ENCODE results near the gene RBL2.
"Not testable (repeated sequence)": the region's sequence is repeated elsewhere in the genome, so short reads cannot be mapped to it uniquely, and the experiment has no call there.

The RBL2 gene, protein sequence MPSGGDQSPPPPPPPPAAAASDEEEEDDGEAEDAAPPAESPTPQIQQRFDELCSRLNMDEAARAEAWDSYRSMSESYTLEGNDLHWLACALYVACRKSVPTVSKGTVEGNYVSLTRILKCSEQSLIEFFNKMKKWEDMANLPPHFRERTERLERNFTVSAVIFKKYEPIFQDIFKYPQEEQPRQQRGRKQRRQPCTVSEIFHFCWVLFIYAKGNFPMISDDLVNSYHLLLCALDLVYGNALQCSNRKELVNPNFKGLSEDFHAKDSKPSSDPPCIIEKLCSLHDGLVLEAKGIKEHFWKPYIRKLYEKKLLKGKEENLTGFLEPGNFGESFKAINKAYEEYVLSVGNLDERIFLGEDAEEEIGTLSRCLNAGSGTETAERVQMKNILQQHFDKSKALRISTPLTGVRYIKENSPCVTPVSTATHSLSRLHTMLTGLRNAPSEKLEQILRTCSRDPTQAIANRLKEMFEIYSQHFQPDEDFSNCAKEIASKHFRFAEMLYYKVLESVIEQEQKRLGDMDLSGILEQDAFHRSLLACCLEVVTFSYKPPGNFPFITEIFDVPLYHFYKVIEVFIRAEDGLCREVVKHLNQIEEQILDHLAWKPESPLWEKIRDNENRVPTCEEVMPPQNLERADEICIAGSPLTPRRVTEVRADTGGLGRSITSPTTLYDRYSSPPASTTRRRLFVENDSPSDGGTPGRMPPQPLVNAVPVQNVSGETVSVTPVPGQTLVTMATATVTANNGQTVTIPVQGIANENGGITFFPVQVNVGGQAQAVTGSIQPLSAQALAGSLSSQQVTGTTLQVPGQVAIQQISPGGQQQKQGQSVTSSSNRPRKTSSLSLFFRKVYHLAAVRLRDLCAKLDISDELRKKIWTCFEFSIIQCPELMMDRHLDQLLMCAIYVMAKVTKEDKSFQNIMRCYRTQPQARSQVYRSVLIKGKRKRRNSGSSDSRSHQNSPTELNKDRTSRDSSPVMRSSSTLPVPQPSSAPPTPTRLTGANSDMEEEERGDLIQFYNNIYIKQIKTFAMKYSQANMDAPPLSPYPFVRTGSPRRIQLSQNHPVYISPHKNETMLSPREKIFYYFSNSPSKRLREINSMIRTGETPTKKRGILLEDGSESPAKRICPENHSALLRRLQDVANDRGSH

DNA sequence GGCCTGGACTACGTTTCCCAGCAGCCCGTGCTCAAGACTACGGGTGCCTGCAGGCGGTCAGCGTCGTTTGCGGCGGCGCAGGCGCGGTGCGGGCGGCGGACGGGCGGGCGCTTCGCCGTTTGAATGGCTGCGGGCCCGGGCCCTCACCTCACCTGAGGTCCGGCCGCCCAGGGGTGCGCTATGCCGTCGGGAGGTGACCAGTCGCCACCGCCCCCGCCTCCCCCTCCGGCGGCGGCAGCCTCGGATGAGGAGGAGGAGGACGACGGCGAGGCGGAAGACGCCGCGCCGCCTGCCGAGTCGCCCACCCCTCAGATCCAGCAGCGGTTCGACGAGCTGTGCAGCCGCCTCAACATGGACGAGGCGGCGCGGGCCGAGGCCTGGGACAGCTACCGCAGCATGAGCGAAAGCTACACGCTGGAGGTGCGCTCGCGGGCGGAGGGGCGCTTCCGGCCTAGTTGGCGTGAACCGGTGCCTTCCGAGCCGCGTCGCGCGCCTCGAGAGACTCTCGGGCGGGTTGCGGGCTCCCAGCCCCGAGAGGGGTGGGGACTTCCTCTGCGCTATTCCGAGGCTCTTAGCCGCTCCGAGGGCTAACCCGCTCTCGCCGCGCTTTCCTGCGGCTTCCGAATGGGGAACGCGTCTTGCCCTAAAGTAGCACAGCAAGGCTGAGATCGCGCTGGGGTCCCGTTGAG lies at the start of gene RBL2:
TSS of gene RBL2 (plus strand) at position 95 of the 689 bp plus-strand sequence. CDS start at position 181, 86 bp downstream.
- DNase-seq (ENCODE audit: low spot score), result peak; percentile 79

DNA sequence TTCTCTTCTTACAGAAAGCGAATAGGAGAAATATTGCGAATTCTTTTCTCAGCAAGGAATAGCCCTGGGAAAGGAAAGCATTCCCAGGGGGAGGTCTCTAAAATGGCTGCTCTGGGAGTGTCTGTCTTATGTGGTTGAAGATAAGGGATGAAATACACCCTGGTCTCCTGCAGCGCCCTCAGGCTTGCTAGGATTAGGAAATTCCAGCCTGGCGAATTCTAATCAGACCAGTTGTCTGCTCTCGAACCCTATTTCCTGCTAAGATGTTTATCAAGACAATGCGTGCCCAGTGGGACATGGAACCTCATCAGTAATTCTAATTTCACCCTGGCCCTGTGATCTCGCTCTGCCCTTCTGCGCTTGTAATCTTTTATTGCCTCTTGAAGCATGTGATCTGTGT lies 49.7 kb upstream of the RBL2 start:
- DNase-seq (ENCODE audit: low spot score), result not testable (repeated sequence)

DNA sequence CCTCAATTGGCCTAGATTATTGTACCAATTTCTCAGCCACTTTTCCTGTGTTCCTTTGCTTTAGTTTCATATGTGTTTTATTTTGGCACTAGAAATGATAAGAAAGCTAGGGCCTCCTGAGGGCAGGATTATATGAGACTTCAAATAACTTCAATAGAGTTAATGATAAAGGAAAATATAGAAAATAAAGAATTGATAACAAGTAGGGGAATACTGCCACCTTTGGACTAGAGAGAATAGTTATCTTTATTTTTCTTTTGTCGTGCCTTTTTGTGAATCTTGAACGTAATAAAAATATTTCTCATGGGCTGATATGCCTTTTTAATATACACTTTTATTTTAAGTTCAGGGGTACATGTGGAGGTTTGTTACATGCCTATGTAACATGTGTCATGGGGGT lies 29.3 kb upstream of the RBL2 start:
- no peak for DNase-seq (ENCODE audit: low spot score)

DNA sequence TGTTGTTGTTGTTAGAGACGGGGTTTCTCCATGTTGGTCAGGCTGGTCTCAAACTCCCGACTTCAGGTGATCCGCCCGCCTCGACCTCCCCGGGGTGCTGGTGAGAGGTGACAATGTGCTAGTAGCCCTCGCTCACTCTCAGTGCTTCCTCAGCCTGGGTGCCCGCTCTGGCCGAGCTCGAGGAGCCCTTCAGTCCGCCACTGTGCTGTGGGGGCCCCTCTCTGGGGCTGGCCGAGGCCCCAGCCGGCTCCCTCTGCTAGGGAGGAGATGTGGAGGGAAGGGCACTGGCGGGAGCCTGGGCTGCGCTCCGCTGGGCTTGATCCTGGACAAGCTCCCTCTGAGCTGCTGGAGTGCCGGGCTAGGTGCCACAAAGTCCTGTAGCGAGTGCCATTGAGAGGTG lies 21.7 kb upstream of the RBL2 start:
- no peak for DNase-seq (ENCODE audit: low spot score)

DNA sequence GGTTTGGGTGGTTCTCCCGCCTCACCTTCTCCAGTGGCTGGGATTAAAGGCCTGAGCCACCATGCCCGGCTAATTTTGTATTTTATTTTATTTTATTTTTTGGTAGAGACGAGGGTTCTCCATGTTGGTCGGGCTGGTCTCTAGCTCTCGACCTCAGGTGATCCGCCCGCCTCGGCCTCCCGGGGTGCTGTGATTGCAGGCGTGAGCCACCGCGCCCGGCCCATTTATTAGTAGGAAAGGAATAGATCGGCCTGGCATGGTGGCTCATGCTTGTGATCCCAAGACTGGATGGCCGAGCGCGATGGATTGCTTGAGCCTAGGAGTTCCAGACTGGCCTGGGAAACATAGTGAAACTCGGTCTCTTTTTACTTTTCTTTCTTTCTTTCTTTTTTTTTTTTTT lies 20.4 kb upstream of the RBL2 start:
- DNase-seq (ENCODE audit: low spot score), result no peak

DNA sequence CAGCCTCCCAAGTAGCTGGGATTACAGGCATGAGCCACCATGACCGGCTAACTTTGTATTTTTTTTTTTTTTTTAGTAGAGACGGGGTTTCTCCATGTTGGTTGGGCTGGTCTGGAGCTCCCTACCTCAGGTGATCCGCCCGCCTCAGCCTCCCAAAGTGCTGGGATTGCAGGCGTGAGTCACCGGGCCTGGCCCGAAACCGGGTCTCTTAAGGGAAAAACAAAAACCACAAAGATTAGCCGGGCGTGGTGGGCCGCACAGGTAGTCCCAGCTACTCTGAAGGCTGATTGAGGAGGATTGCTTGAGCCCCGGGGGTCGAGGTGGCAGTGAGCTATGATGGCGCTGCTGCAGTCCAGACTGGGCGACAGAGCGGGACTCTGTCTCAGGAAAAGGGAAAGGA lies 19.9 kb upstream of the RBL2 start:
- no peak for DNase-seq (ENCODE audit: low spot score)

DNA sequence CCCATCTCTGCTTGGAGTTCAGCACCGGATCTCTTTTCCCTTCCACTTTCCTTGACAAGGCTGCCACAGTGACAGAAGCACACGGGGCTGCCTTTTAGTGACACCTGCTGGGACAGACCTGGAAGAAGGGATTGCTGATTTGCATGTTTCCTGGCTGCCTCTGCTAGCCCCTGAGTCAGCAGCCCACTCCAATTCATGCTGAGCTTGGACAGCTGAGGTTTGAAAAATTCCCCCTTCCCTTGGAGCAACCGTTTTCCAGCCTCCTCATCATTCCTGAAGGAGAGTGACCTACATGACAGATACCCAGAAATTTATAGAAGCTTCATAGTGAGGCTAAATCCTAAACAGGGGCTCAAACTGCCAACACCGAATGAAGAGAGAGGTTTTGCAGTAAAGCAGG lies 18.8 kb upstream of the RBL2 start:
- DNase-seq (ENCODE audit: low spot score), result no peak

DNA sequence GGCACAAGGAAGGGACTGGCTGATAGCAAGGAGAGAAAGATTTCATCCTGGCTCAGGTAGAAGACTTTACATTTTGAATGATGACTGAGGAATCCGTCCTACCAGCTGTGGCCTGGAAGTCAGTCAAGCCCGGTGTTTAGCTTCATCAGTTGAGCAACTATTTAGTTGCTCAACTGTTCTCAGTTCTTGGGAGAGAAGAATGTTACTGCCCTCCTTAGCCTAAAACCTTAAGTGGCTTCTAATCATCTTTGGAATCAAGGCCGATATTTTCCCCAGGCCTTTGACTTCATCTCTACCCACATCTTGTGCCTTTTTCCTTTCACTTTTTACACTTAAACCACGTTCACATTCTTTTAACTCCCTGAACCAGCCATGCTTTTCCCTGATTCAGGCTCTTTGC lies 17.3 kb upstream of the RBL2 start:
- no peak for DNase-seq (ENCODE audit: low spot score)

DNA sequence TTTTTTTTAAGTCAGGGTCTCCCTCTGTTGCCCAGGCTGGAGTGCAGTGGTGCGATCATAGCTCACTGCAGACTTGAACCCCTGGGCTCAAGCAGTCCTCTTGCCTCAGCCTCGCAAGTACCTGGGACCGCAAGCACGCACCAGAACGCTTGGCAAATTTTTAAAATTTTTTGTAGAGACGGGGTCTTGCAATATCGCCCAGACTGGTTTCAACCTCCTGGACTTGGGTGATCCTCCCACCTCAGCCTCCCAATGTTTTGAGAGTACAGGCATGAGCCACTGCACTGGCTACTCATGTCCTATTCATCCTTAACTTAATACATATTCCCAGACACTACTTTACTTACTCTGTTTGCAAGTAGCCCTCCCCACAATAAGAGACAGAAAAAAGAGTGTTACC lies 16.3 kb upstream of the RBL2 start:
- DNase-seq (ENCODE audit: low spot score), result no peak

DNA sequence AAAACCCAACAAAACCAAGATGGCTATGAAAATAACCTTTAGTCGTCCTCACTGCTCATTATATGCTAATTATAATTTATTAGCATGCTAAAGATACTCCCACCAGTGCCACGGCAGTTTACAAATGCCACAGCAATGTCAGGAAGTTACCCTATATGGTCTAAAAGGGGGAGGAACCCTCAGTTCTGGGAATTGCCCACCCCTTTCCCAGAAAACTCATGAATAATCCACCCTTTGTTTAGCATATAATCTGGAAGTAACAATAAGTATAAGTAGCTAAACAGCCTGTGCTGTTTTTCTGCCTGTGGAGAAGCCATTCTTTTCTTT lies 14.9 kb upstream of the RBL2 start:
- not testable (repeated sequence) for DNase-seq (ENCODE audit: low spot score)

DNA sequence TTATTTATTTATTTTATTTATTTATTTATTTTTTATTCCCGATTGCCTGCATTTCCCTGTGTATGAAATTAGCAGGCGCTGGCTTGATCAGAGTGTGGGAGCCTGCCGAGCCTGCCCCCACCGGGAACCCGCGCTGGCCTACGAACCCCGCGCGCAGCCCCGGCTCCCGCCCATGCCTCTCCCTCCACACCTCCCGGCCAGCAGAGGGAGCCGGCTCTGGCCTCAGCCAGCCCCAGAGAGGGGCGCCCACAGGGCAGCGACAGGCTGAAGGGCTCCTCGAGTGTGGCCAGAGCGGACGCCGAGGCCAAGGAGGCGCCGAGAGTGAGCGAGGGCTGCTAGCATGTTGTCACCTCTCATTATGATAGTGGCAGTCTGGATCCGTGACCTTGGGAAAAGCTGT lies 13.0 kb upstream of the RBL2 start:
- DNase-seq (ENCODE audit: low spot score), result no peak

DNA sequence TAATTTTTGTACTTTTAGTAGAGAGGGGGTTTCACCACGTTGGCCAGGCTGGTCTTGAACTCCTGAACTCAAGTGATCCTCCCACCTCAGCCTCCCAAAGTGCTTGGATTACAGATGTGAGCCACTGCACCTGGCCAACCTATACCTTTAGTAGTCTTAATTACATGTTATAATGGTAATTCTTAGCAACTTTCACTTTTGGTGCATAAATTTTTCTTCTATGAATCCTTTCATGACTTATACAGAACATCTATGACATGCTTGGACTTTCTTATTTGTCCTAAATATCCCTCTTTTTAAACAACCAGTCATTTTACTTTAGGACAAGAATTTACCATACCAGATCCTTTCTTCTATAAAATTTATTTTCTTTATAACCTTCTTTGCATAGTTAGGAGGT lies 10.3 kb upstream of the RBL2 start:
- DNase-seq (ENCODE audit: low spot score), result not testable (repeated sequence)

DNA sequence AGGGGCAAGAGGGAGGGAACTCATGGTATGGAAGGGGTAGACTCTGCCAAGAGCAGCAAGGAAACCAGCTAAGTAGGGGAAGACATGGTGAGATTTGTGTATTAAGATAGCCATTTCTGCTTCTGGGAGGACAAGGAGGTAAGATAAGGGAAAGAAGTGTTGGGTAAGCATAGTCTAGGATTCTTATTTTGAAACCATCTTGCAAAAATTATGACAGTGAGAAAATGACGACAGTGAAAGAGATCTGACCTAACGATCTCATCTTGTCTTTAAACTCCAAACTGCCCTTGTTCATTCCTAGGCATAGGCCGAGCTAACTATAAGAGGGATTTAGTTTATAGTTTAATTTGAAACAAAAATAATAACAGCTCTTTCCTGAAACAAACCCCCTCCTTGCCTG lies 5.6 kb upstream of the RBL2 start:
- no peak for DNase-seq (ENCODE audit: low spot score)

DNA sequence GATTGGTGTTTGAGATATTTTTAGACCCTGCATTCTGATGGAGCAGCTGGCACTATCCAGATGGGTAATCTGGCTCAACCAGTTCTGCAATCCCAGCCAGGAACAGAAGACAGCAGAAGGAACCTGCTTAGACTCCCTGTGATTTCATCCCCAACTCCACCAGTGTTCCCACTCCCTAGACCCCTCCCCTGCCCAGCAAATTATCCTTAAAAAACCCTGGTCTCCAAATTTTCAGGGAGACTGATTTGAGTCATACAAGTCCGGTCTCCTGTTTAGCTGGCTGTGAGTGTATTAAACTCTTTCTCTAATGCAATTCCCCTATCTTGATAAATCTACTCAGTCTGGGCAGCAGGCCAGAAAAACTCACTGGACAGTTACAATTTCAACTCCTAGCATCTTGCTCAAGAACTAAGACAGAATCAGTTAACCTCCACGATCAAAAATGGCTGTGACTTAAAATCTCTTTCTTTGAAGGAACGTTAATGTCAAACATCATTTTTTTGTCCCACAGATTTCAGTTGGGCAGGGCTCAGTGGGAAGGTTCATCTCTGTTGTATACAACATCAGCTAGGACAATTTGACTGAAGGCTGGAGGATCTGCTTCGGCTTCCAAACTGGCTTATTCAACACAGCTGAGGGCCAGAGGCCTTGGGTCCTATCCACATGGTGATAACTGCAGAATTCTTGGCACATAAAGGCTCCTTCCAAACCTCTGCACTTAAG lies 4.9 kb upstream of the RBL2 start:
- DNase-seq (ENCODE audit: low spot score), result peak; percentile 28

DNA sequence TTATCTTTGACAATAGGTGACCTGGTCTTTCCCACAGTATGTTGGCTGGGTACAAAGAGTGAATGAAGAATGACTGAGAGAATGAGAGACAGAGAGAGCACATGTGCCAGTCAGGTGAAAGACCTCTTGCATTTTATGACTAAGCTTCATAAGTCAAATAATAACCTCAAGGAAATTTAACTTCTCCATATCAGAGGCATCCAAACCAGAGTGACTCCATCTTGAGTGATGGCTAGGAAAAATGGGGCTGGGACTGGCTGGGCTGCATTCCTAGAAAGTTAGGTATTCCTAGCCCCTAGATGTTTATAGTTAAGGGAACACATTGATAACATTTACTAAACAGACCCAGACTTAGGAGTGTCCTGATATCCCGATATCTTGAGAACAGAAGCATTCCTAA lies 3.9 kb upstream of the RBL2 start:
- no peak for DNase-seq (ENCODE audit: low spot score)

DNA sequence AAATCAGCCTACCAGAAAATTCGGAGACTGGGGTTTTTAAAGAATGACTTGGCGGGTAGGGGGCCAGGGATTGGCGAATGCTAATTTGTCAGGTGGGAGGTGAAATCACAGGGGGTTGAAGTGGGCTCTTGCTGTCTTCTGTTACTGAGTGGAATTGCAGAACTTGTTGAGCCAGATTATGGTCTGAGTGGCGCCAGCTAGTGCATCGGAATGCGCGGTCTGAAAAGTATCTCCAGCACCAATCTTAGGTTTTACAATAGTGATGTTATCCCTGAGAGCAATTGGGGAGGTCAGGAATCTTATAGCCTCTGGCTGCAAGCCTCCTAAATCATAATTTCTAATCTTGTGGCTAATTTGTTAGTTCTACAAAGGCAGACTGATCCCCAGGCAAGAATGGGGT lies 762 bp upstream of the RBL2 start:
- no peak for DNase-seq (ENCODE audit: low spot score)

DNA sequence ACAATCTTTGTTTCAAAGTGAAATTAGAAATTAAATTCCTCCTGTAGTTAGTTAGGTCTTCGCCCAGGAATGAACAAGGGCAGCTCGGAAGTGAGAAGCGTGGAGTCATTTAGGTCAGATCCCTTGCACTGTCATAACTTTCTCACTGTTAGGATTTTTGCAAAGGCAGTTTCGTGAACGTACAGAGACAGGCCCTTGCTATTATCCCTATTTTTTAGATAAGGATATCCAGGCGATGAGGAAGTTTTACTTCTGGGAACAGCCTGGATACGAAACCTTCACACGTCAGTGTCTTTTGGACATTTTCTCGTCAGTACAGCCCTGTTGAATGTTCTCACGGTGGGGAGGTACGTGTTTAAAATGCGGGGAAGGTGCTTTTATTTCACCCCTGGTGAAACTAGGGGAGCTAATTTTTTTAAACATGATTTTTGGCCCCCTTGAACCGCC lies 318 bp upstream of the RBL2 start:
- peak; percentile 10 for DNase-seq (ENCODE audit: low spot score)

DNA sequence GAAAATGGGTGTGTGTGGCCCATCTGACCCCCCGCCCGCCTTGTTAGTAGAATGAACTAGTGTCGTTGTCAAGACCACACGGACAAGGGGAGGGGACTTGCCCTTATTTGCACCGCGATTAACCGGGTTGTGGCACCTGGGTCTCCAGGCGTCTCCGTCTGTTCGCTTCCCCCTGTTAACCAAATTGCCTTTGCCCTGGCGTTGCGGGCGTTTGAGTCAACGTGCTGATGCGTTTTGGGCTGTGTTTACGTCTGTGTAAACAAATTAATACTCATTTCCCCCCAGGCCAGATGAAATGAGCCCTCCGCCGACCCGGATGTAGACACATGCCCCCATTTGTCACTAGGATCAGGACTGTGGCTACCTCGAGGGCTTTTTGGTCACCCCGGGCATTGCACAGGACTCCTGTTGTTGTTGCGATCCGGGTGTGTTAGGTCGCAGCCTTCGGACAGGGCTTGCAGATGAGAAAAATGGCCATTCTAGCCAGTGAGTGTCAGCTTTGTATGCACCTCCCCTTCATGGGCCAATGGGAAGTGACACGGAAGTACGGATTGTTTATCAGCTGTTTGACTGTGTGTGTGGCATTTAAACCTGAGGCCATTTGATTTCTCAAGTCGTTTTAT lies 906 bp downstream of the RBL2 start:
- peak; percentile 83 for DNase-seq (ENCODE audit: low spot score)

DNA sequence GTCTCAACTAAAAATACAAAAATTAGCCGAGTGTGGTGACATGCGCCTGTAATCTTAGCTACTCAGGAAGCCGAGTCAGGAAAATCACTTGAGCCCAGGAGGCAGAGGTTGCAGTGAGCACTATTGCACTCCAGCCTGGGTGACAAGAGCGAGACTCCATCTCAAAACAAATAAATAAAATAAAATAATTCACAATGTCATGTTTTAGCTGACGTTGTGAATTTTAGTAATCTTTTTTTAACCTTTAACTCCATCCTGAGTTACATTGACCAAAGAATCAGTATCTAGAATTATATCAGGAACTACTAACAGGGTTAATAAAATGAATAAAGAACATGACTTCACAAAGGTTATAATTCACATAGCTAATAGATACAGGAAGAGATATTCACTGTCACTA lies 5.9 kb downstream of the RBL2 start:
- no peak for DNase-seq (ENCODE audit: low spot score)

DNA sequence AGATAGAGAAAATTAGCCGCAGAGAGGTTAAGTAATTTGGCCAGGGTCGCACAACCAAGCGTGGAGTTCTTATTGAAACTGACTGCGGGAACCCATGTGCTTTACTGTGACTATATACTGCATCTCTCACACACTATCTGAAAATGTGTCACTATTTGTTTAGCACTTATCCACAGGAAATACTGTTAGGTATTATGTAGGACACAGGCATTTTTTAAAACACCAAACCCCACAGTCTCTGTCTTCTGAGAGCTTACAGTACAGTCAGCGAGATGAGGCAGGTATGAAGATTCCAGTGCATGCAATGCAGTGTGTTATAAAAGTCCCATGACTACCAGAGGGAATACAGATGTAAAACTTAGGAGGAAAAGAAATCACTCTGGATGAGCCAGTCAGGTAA lies 11.3 kb downstream of the RBL2 start:
- no peak for DNase-seq (ENCODE audit: low spot score)

DNA sequence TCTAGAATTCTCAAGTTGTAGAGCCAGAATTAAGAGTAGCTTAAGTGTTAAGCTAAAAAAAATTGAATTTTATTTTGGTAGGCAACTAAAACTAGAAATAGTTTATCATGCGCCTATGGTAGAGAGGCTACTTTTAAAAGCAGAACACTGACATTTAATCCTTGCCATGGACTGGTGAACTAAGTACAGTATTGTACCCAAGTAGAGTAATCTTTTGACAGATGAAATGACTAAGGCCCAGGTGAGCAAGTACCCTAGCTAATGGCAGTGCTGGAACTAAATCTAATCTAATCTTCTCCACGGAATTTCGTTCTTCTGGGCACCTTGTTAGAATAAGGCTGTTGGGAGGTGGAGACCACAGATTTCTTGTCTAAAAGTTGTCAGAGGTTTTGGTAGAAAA lies 11.8 kb downstream of the RBL2 start:
- no peak for DNase-seq (ENCODE audit: low spot score)
